Fibroblast of mammary gland (primary cell): ENCODE measurements around the gene BTBD8.
"Not testable (repeated sequence)": the region's sequence is repeated elsewhere in the genome, so short reads cannot be mapped to it uniquely, and the experiment has no call there.

Experiments used
- DNase-seq: peaks from one replicate; pipeline ENCODE4 v3.0.0-alpha.2; 2010; ENCODE audit warnings: low read depth
- H3K4me3 ChIP-seq: 2 replicates; pipeline ENCODE4 v1.5.1; 2011; ENCODE audit warnings: low read depth, mild to moderate bottlenecking, low read length, moderate library complexity; ENCODE audit not compliant: control insufficient read depth
- CTCF ChIP-seq: conservative IDR thresholded peaks from 2 replicates; pipeline ENCODE4 v1.5.1; 2011; ENCODE audit warnings: low read depth, low read length, inconsistent platforms; ENCODE audit not compliant: control insufficient read depth, insufficient read depth

BTBD8 gene

GRCh38 chr1:92043621-92044020 is 36.5 kb upstream of the BTBD8 start:
- no peak for DNase-seq
- no peak overlapping the region for H3K4me3 ChIP-seq
- TF ChIP-seq CTCF, result no peak

- H3K4me3 ChIP-seq, result no peak overlapping the region
- no peak for DNase-seq
- TF ChIP-seq CTCF, result no peak
These were observed 34.2 kb upstream of the BTBD8 start for GRCh38 chr1:92045766-92046495.

- no peak for TF ChIP-seq CTCF
- DNase-seq, result no peak
- no peak overlapping the region for H3K4me3 ChIP-seq
These were observed 28.2 kb upstream of the BTBD8 start for GRCh38 chr1:92051948-92052347.

GRCh38 chr1:92065042-92065441 is 15.1 kb upstream of the BTBD8 start:
- no peak for DNase-seq
- no peak overlapping the region for H3K4me3 ChIP-seq
- no peak for TF ChIP-seq CTCF

- no peak for TF ChIP-seq CTCF
- no peak overlapping the region for H3K4me3 ChIP-seq
These were observed 13.8 kb upstream of the BTBD8 start for GRCh38 chr1:92066321-92066720.

GRCh38 chr1:92070892-92071291 is 9.3 kb upstream of the BTBD8 start:
- TF ChIP-seq CTCF, result no peak
- no peak for DNase-seq
- H3K4me3 ChIP-seq, result no peak overlapping the region

More at GRCh38 chr1:92066321-92066720, 13.8 kb upstream of the BTBD8 start:
- DNase-seq, result no peak

- H3K4me3 ChIP-seq, DNase-seq: not testable (repeated sequence)
These were observed 5.7 kb upstream of the BTBD8 start for GRCh38 chr1:92074446-92074845.
